H1 (cell line): ENCODE results near the gene ZNF516.

Source experiments
- CBX5 ChIP-seq: fragments of 300-800, 300-1000 bp; sonication (generic); IDR thresholded peaks from 2 replicates; pipeline ENCODE4 v1.7.1; 2016; ENCODE audit warnings: antibody characterized with exemption, low read length, low read depth
- CEBPB ChIP-seq: IDR thresholded peaks from 2 replicates; pipeline ENCODE4 v1.6.1; 2012; ENCODE audit warnings: low read depth, low read length
- CHD1 ChIP-seq: IDR thresholded peaks from 2 replicates; pipeline ENCODE4 v1.6.1; 2012; ENCODE audit warnings: low read depth, low read length, improper control_type of control experiment
- CTCF ChIP-seq, 3 experiments: IDR thresholded peaks; 1 replicate in 2 of 3; 2 replicates in 1 of 3; pipeline versions ENCODE4 v1.5.1 to v1.6.1; 2011; ENCODE audit warnings: low read length in 3 of 3, mild to moderate bottlenecking in 3 of 3, inconsistent platforms in 2 of 3, low read depth in 1 of 3, moderate library complexity in 1 of 3; ENCODE audit not compliant: insufficient read depth in 1 of 3; ENCODE audit errors: control extremely low read depth in 1 of 3
- E2F6 ChIP-seq: IDR thresholded peaks from 2 replicates; pipeline ENCODE4 v1.6.1; 2012; ENCODE audit warnings: inconsistent platforms
- POLR2A ChIP-seq, 2 experiments: IDR thresholded peaks; 1 replicate in 1 of 2; 2 replicates in 1 of 2; pipeline ENCODE4 v1.6.1; 2011; ENCODE audit warnings: low read depth in 2 of 2, low read length in 2 of 2, mild to moderate bottlenecking in 2 of 2; ENCODE audit errors: control extremely low read depth in 1 of 2
- POLR2AphosphoS5 ChIP-seq: IDR thresholded peaks from 2 replicates; pipeline ENCODE4 v1.6.1; 2011; ENCODE audit warnings: low read depth, low read length
- SIN3A ChIP-seq, 2 experiments: IDR thresholded peaks in 1 of 2; conservative IDR thresholded peaks in 1 of 2; 2 replicates each; pipeline ENCODE4 v1.6.1; 2011 to 2012; ENCODE audit warnings: low read length in 2 of 2, improper control_type of control experiment in 1 of 2, low read depth in 1 of 2, mild to moderate bottlenecking in 1 of 2
- SP2 ChIP-seq: IDR thresholded peaks from 2 replicates; pipeline ENCODE4 v1.6.1; 2012; ENCODE audit warnings: mild to moderate bottlenecking, low read length, inconsistent platforms

- TF ChIP-seq CHD1 (no peak), POLR2AphosphoS5 (no peak), CTCF (IDR thresholded peaks at IDR 0.05; ENCODE audit: control extremely low read depth in 1 of 3, insufficient read depth in 1 of 3, low read depth in 1 of 3, low read length in 3 of 3) (no peak), SIN3A (conservative IDR thresholded peaks at IDR 0.05 in 1 of 2, IDR thresholded peaks at IDR 0.05 in 1 of 2; ENCODE audit: low read depth in 1 of 2, low read length in 2 of 2) (no peak), CEBPB (no peak), POLR2A (IDR thresholded peaks at IDR 0.05; ENCODE audit: control extremely low read depth in 1 of 2, low read depth in 2 of 2, low read length in 2 of 2) (no peak), E2F6 (no peak), SP2 (no peak), CBX5 (no peak)
These were observed 7.5 kb upstream of the ZNF516 start for GRCh38 chr18:76502551-76502950.
